GM12878 (cell line): ENCODE measurements around the gene OR56A4.

Experiments
- CTCF ChIP-seq, 3 experiments: IDR thresholded peaks in 2 of 3; conservative IDR thresholded peaks in 1 of 3; 2 replicates each; pipeline ENCODE4 v1.5.1; 2011; ENCODE audit warnings: low read depth in 3 of 3, low read length in 3 of 3, mild to moderate bottlenecking in 3 of 3, control low read depth in 2 of 3, moderate library complexity in 2 of 3, inconsistent platforms in 1 of 3, mixed read lengths in 1 of 3; ENCODE audit not compliant: control insufficient read depth in 2 of 3, insufficient read depth in 1 of 3; ENCODE audit errors: extremely low read depth in 1 of 3
- POLR2A ChIP-seq: IDR thresholded peaks from 2 replicates; pipeline ENCODE4 v1.6.1; 2011; ENCODE audit warnings: low read depth, mild to moderate bottlenecking, low read length
- POLR2AphosphoS5 ChIP-seq: IDR thresholded peaks from 2 replicates; pipeline ENCODE4 v1.6.1; 2011; ENCODE audit warnings: mild to moderate bottlenecking, low read length, inconsistent platforms
- RB1 ChIP-seq: fragments of 450-650 bp; formaldehyde crosslinking; IDR thresholded peaks from 2 replicates; pipeline ENCODE4 v1.6.1; 2017; ENCODE audit warnings: mild to moderate bottlenecking, borderline replicate concordance
- SREBF2 ChIP-seq: IDR thresholded peaks from 2 replicates; pipeline ENCODE4 v1.6.1; 2012; ENCODE audit warnings: mild to moderate bottlenecking, low read length
- TAF1 ChIP-seq: IDR thresholded peaks from 2 replicates; pipeline ENCODE4 v1.6.1; 2011; ENCODE audit warnings: mild to moderate bottlenecking, low read depth, low read length, borderline replicate concordance
- ZNF622 ChIP-seq: fragments of 450-650 bp; IDR thresholded peaks from 2 replicates; pipeline ENCODE4 v1.6.1; 2017; ENCODE audit warnings: mild to moderate bottlenecking, inconsistent platforms

GRCh38 chr11:6006846-6007245, at the start of gene OR56A4:
- TF ChIP-seq SREBF2 = no peak
- TF ChIP-seq CTCF (IDR thresholded peaks at IDR 0.05 in 2 of 3, conservative IDR thresholded peaks at IDR 0.05 in 1 of 3; ENCODE audit: control insufficient read depth in 2 of 3, extremely low read depth in 1 of 3, insufficient read depth in 1 of 3, low read depth in 3 of 3, low read length in 3 of 3) = no peak
- TF ChIP-seq TAF1 = no peak
- no peak for TF ChIP-seq RB1
- no peak for TF ChIP-seq POLR2A
- no peak for TF ChIP-seq ZNF622
- TF ChIP-seq POLR2AphosphoS5 = no peak
